ENCODE results near the gene RIPOR2. TPM values are rescaled to one million over a fixed set of nuclear protein-coding genes. Genes with fewer than 3 reads are reported as not detected.
"Not testable (repeated sequence)": the region's sequence is repeated elsewhere in the genome, so short reads cannot be mapped to it uniquely, and the experiment has no call there.

The RIPOR2 gene
- total RNA-seq, 1 experiment from 2014 or later = 22.9 TPM

- not testable (repeated sequence) for DNase-seq (ENCODE audit: low read depth)
These were observed 58.0 kb downstream of the RIPOR2 start for GRCh38 chr6:24877747-24878146.

- no peak for DNase-seq (ENCODE audit: low read depth)
These were observed 59.0 kb downstream of the RIPOR2 start for GRCh38 chr6:24876499-24877465.

DNA sequence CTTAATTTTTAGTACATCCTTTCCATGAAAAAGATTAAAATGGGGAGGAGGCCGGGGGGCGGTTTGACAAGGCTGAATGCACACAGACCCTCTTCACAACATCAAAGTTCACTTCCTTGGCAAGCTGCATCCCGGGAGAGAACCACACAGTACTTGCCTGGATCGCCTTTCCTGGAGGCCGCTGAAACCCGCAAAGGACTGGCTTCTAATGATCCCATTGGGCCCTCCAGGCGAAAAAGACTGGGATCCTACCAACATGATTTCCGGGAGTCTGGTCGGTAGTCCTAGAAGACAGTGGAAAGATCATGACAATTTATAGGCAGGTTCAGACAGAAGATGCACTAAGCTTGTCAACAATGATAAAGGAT is 60.2 kb downstream of the RIPOR2 start:
- DNase-seq (ENCODE audit: low read depth) = no peak

- no peak for DNase-seq (ENCODE audit: low read depth)
These were observed 60.8 kb downstream of the RIPOR2 start for GRCh38 chr6:24874776-24875533.

DNA sequence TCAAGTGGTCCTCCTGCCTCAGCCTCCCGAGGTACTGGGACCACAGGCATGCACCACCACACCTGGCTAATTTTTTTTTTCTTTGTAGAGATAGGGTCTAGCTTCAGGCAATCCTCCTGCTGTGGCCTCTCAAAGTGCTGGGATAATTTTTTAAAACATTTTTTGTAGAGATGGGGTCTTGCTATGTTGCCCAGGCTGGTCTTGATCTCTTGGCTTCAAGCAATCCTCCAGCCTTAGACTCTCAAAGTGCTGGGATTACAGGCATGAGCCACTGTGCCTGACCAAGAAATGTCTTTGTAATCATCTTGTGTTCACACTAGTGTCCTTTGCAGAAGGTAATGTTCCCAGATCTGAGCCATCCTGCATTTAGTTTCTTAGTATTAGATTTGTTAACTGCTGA is 61.6 kb downstream of the RIPOR2 start:
- DNase-seq (ENCODE audit: low read depth) = no peak

- no peak for DNase-seq (ENCODE audit: low read depth)
These were observed 63.0 kb downstream of the RIPOR2 start for GRCh38 chr6:24872779-24873178.

GRCh38 chr6:24868765-24869164 is 67.0 kb downstream of the RIPOR2 start:
- no peak for DNase-seq (ENCODE audit: low read depth)

DNA sequence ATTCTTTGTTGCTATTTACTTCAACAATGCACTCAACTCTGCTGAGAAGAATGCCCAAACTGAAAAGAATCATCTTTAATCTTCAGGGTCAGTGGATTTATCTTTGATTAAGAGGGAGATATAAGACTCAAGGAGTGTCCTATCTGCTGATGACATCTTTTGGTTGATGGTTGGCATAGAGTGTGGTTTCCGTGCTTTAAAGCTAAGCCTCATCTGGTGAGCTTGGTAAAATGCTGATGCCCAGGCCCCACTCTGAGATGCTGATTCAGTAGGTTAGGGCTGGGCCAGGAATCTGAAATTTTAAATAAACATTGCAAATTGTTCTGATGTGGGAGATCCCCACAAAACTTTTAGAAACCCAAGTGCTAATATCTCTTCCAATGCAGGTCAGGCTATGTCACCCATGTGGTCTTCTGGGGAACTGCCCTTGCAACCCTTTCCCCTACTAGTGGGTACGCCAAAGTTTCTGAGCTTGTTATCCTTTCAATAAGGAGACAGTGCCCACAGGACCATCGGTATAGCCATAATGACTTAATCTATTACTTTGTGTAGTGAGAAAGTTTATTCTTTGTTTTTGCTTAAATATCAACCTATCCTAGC is 68.6 kb downstream of the RIPOR2 start:
- DNase-seq (ENCODE audit: low read depth) = no peak

DNA sequence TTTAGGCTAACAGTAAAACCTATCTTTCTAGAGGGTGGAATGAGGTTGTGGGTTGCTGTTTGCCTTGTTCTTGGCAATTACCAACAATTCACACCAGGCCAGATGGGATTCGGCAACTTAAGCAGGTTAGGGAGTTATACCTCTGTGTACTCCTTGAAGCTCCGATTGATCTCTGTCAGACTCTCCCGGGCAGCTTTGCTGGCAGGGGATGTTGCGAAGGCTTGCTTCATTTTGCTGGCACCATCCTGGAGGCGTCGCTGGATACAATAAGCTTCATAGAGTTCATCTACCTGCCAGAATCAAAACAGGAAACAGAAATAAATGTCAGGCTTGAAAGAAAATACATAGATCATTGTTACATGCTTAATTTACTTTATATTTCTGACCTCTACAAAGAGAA is 70.6 kb downstream of the RIPOR2 start:
- DNase-seq (ENCODE audit: low read depth) = no peak

- DNase-seq (ENCODE audit: low read depth) = peak; percentile 37
These were observed 71.4 kb downstream of the RIPOR2 start for GRCh38 chr6:24864343-24864742.

DNA sequence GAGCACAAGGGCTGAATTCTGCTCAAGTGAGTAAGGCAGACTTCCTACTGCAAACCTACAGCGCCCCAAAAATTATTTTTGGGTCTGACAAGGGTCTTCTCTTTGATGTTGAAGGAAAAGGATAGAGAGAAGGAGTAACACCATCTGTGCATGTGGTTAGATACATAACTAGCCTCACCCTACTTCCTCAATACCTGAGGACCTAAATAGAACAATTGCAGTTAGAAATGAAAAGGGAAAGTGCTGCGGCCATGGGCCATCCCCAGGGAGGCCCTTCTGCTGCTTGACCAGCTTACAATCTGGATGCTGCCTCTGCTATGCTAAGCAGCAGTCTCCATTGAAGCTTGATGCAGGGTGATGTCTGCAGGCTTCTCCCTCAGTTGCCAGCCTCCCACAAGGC is 73.8 kb downstream of the RIPOR2 start:
- DNase-seq (ENCODE audit: low read depth) = no peak

DNA sequence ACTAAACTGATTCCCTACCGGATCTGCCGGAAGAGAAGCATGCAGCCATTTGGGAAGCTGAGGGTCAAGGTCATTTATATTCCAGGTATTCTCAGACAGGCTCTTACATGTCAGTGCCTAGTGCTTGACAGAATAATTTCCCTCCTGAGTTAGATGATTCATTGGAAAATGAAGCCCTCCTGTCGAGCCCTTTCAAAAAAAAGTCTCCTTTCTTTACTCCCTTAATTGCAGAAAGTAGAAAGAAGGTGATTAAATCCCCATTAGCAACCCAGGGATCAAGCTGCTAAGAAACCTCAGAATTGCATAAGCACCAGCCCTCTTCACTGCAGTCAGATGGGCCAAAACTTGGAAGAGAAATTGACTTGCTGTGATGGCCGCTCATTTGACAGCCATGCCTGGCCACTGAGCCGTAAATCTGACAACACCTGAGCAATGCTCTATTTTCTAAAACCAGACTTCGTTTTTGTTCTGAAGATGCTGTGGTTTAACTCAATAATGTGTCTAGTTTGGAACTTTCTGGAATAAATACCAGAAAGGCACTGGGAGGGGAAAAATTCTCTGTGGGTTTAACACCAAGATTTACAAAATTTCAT is 76.1 kb downstream of the RIPOR2 start:
- no peak for DNase-seq (ENCODE audit: low read depth)

- no peak for DNase-seq (ENCODE audit: low read depth)
These were observed 76.6 kb downstream of the RIPOR2 start for GRCh38 chr6:24859132-24859531.

- peak; percentile 63 for DNase-seq (ENCODE audit: low read depth)
These were observed 77.5 kb downstream of the RIPOR2 start for GRCh38 chr6:24858177-24858653.

DNA sequence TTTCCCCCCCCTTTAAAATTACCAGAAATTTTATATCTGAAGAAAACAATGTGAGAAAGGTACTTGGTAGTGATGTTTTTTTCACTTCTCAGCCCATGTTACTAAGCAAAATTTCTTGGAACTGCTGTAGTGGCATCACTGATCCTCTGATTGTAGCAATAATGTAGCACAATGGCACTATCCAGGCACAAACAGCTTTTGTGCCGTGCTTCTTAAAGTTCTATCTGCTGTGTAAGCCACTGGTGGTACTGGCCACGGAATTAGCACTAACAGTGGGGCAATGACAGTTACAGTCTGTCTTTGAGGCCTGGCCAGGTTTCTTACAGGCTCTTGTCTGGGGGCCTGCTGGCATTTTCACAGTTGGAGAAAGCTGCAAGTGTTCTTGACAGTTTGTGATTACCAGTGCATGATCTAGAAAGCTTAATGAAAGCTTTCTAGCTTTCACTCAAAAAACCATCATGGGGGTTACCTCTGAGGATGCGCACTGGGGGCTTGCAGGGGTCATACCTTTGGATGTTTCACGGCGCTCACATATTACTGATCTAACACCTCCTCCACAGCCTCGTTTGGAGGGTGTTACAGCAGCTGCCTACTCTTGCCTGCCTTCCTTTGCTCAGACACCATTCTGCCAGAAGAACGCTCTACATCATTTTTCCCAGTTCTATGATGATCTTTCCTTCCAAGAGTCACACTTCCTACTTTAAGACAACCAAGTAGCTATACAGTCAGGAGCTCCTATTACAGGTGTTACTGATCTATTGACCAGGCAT is 78.7 kb downstream of the RIPOR2 start:
- DNase-seq (ENCODE audit: low read depth) = no peak

- no peak for DNase-seq (ENCODE audit: low read depth)
These were observed 79.5 kb downstream of the RIPOR2 start for GRCh38 chr6:24856246-24856599.

- peak; percentile 72 for DNase-seq (ENCODE audit: low read depth)
These were observed 80.1 kb downstream of the RIPOR2 start for GRCh38 chr6:24855395-24856245.

- DNase-seq (ENCODE audit: low read depth) = no peak
These were observed 81.6 kb downstream of the RIPOR2 start for GRCh38 chr6:24854077-24854666.

DNA sequence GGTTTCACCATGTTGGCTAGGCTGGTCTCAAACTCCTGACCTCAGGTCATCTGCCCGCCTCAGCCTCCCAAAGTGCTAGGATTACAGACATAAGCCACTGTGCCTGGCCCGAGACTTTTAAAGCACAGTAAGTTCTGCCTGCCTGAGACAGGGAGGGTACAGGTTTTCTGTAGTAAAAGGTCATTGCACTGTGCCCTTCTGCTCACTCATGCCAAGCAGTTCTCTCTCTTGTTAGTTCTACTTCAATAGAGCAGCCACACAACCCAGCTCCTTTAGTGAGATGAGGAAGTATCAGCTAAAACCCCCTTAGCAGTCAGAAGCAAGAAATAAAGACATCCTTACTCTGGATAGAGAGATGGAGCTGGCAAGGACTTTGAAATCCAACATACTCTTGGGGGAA is 84.7 kb downstream of the RIPOR2 start:
- DNase-seq (ENCODE audit: low read depth) = no peak

- no peak for DNase-seq (ENCODE audit: low read depth)
These were observed 86.0 kb downstream of the RIPOR2 start for GRCh38 chr6:24849713-24850112.

Data from M059J (cell line).